WTC11 (cell line): ENCODE results near the gene CYP3A4. TPM values are rescaled to one million over a fixed set of nuclear protein-coding genes. Genes with fewer than 3 reads are reported as not detected.

Source experiments
- ATAC-seq: fragments of 200-7000 bp; cut with Tn5 transposase; 2 replicates; pipeline ENCODE4 v1.10.0; 2021; ENCODE audit warnings: mild to moderate bottlenecking, moderate library complexity
- CTCF ChIA-PET: fragments of 300-600 bp; sonication (Branson Sonifier 250); formaldehyde crosslinking; loops from one replicate; lab custom pipeline; 2021; ENCODE audit warnings: antibody characterized with exemption; lab: Charles Lee
- POLR2A ChIA-PET: fragments of 350-600 bp; sonication (Branson Sonifier 250); formaldehyde crosslinking; loops from one replicate; lab custom pipeline; 2021; ENCODE audit warnings: antibody characterized with exemption; lab: Charles Lee
- DNase-seq: peaks from one replicate; pipeline ENCODE4 v3.0.0; 2021; ENCODE audit warnings: low spot score
- H3K27ac Mint-ChIP-seq: 2 replicates; pipeline ENCODE4 v1.8.0; 2021; ENCODE audit warnings: mixed read lengths
- H3K27me3 Mint-ChIP-seq: 2 replicates; pipeline ENCODE4 v1.8.0; 2021; ENCODE audit warnings: low read depth, mild to moderate bottlenecking, moderate library complexity, mixed read lengths
- H3K36me3 Mint-ChIP-seq: 2 replicates; pipeline ENCODE4 v1.8.0; 2021; ENCODE audit warnings: mixed read lengths
- H3K4me1 Mint-ChIP-seq: 2 replicates; pipeline ENCODE4 v1.8.0; 2022; ENCODE audit warnings: mixed read lengths
- H3K4me3 Mint-ChIP-seq: 2 replicates; pipeline ENCODE4 v1.8.0; 2021; ENCODE audit warnings: mild to moderate bottlenecking, moderate library complexity, mixed read lengths
- H3K9me3 Mint-ChIP-seq: 2 replicates; pipeline ENCODE4 v1.8.0; 2021; ENCODE audit warnings: mixed read lengths
- AFF4 ChIP-seq: sonication (generic); formaldehyde crosslinking; IDR thresholded peaks from 2 replicates; pipeline ENCODE4 v1.8.1; 2023; ENCODE audit warnings: mild to moderate bottlenecking, missing genetic modification reagents, borderline replicate concordance
- GRHL2 ChIP-seq: fragments of 250-450 bp; sonication (Bioruptor Pico); IDR thresholded peaks from 2 replicates; pipeline ENCODE4 v1.8.0; 2022; ENCODE audit warnings: mild to moderate bottlenecking, moderate library complexity; ENCODE audit not compliant: insufficient replicate concordance, severe bottlenecking
- JUN ChIP-seq: sonication (generic); formaldehyde crosslinking; IDR thresholded peaks from 2 replicates; pipeline ENCODE4 v1.8.0; 2023; ENCODE audit warnings: mild to moderate bottlenecking, missing genetic modification reagents
- NFATC4 ChIP-seq: fragments of 250-450 bp; sonication (Bioruptor Pico); IDR thresholded peaks from 2 replicates; pipeline ENCODE4 v1.9.0; 2021; ENCODE audit warnings: mild to moderate bottlenecking
- NR3C1 ChIP-seq: sonication (generic); formaldehyde crosslinking; conservative IDR thresholded peaks from 2 replicates; pipeline ENCODE4 v1.8.1; 2023; ENCODE audit warnings: low read depth, mild to moderate bottlenecking, missing genetic modification reagents
- OVOL2 ChIP-seq: fragments of 250-450 bp; sonication (Bioruptor Pico); IDR thresholded peaks from 2 replicates; pipeline ENCODE4 v1.9.0; 2021; ENCODE audit warnings: mild to moderate bottlenecking, borderline replicate concordance
- PRRX2 ChIP-seq: fragments of 250-450 bp; sonication (Bioruptor Pico); IDR thresholded peaks from 2 replicates; pipeline ENCODE4 v1.8.0; 2021; ENCODE audit warnings: mild to moderate bottlenecking
- SMAD3 ChIP-seq: sonication (generic); formaldehyde crosslinking; IDR thresholded peaks from 2 replicates; pipeline ENCODE4 v1.8.0; 2022; ENCODE audit warnings: missing genetic modification reagents, mild to moderate bottlenecking, borderline replicate concordance
- SP1 ChIP-seq: sonication (generic); formaldehyde crosslinking; conservative IDR thresholded peaks from 2 replicates; pipeline ENCODE4 v1.8.1; 2022; ENCODE audit warnings: missing genetic modification reagents
- TEAD4 ChIP-seq: sonication (generic); formaldehyde crosslinking; IDR thresholded peaks from 2 replicates; pipeline ENCODE4 v1.8.0; 2022; ENCODE audit warnings: mild to moderate bottlenecking, missing genetic modification reagents
- TP53 ChIP-seq: sonication (generic); formaldehyde crosslinking; IDR thresholded peaks from 2 replicates; pipeline ENCODE4 v1.8.1; 2023; ENCODE audit warnings: mild to moderate bottlenecking, missing genetic modification reagents
- ZBTB21 ChIP-seq: sonication (generic); formaldehyde crosslinking; IDR thresholded peaks from 2 replicates; pipeline ENCODE4 v1.8.1; 2023; ENCODE audit warnings: mild to moderate bottlenecking, missing genetic modification reagents, borderline replicate concordance
- ZNF138 ChIP-seq: sonication (generic); formaldehyde crosslinking; conservative IDR thresholded peaks from 2 replicates; pipeline ENCODE4 v1.8.1; 2022; ENCODE audit warnings: mild to moderate bottlenecking, moderate library complexity, missing genetic modification reagents
- ZNF219 ChIP-seq: sonication (generic); formaldehyde crosslinking; IDR thresholded peaks from 2 replicates; pipeline ENCODE4 v1.8.0; 2023; ENCODE audit warnings: missing genetic modification reagents, mild to moderate bottlenecking, borderline replicate concordance
- ZNF263 ChIP-seq: sonication (generic); formaldehyde crosslinking; IDR thresholded peaks from 2 replicates; pipeline ENCODE4 v1.8.1; 2022; ENCODE audit warnings: low read depth, mild to moderate bottlenecking, moderate library complexity, missing genetic modification reagents
- ZNF423 ChIP-seq: fragments of 250-450 bp; sonication (Bioruptor Pico); IDR thresholded peaks from 2 replicates; pipeline ENCODE4 v2.1.2; 2022; ENCODE audit warnings: mild to moderate bottlenecking, moderate library complexity
- ZNF512 ChIP-seq: sonication (generic); formaldehyde crosslinking; IDR thresholded peaks from 2 replicates; pipeline ENCODE4 v1.8.1; 2022; ENCODE audit warnings: missing genetic modification reagents, borderline replicate concordance
- total RNA-seq: library from RNA; stranded (reverse); gene quantifications from 3 replicates; pipeline ENCODE4 v1.2.3, GENCODE V29; 2021
- TF ChIP-seq, protein P1 (sequence below): sonication (generic); formaldehyde crosslinking; IDR thresholded peaks from 2 replicates; pipeline ENCODE4 v1.8.1; 2022; ENCODE audit warnings: low read depth, missing genetic modification reagents, borderline replicate concordance
- TF ChIP-seq, protein P2 (sequence below): fragments of 250-450 bp; sonication (Bioruptor Pico); IDR thresholded peaks from 2 replicates; pipeline ENCODE4 v1.9.0; 2021; ENCODE audit warnings: mild to moderate bottlenecking

The CYP3A4 gene
- total RNA-seq, 1 experiment from 2014 or later = 0.33 TPM

DNA sequence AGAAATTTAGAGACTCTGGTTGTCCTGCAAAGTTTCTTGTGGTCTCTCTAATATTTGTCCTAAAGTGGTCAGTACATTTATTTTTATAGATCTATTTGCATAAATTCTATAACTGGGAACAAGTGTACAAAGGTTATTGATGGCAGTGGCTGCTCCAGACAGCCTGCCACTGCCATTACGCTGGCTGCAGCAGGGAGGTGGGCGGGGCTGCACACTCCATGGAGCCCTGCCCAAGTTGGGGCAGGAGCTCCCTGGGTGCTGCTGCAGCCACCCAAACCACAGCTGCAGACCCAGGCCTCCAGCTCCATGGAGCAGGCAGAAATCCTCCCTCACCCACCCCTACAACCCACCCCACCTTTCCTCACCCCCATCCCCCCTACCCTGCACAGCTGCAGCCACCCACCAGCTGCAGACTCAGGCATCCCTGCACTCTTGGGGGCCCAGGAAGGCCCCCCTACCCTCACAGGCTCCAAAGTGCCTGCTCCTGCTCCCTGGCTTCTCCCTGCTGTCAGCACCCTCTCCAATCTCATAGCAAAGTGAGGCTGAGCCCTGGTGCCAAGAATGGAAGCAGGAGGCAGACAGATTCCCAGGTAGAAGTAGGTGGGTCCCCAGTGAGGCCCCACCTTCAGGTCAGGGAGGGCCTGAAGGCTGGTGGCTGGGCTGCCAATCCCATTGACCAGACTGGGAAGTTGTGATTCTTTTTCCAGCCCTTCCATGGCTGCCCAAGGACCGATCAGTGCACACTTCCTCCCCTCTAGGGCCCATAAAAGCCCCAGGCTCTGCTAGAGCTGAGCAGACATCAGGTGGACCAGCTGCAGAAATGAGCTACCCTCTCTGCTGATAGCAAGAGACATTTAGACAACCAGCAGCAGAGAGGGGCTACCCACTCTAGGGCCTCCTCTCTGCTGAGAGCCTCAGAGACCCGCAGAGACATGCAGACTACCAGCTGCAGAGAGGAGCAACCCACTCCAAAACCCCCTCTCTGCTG is 39.0 kb upstream of the CYP3A4 start:
- DNase-seq = no peak
- H3K27me3 Mint-ChIP-seq = peaks cover 14% of the 10 kb centered on the region
- ChIA-PET CTCF (no interaction called here), POLR2A (no interaction called here)
- H3K9me3 Mint-ChIP-seq = peaks cover 9% of the 10 kb centered on the region; the same call in 1 of the 2 replicates
- no peak overlapping the region for H3K27ac Mint-ChIP-seq
- H3K4me1 Mint-ChIP-seq = no peaks in the 10 kb centered on the region
- no peak for TF ChIP-seq JUN
- no peak for TF ChIP-seq ZNF219
- no peak for TF ChIP-seq ZNF423
- TF ChIP-seq, protein P1, sequence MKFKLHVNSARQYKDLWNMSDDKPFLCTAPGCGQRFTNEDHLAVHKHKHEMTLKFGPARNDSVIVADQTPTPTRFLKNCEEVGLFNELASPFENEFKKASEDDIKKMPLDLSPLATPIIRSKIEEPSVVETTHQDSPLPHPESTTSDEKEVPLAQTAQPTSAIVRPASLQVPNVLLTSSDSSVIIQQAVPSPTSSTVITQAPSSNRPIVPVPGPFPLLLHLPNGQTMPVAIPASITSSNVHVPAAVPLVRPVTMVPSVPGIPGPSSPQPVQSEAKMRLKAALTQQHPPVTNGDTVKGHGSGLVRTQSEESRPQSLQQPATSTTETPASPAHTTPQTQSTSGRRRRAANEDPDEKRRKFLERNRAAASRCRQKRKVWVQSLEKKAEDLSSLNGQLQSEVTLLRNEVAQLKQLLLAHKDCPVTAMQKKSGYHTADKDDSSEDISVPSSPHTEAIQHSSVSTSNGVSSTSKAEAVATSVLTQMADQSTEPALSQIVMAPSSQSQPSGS (CRISPR knock-in tag) = no peak
- TF ChIP-seq, all 79 proteins: peak for 0
- Mint-ChIP-seq H3K36me3 (no peaks in the 10 kb centered on the region), H3K4me3 (no peak overlapping the region)
- ATAC-seq = no peak

DNA sequence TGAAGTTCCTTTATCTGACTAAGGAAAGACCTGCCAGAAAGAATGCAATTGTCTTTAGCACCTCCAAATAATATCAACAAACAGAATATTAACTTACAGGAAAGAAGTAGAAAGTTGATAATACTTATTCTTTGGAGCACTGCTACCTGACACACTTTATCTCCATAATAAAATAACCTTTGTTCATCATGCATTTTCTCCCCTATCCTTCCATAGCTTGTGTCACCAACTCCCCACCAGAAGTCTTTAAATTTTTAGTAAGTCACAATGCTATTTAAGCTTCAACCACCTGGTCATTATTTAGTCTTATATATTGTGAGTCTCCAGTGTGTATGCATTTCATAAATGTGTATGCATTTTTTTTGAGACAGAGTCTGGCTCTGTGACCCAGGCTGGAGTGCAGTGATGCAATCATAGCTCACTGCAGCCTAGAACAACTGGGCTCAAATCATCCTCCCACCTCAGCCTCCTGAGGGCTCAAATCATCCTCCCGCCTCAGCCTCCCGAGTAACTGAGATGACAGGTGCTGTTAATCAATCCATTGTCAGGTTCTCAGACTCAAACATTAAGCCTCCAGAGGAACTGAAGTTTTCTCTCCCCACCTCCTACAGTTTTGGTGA is 36.5 kb upstream of the CYP3A4 start:
- DNase-seq (no peak), ATAC-seq (no peak)
- CTCF ChIA-PET = no interaction called here
- no peaks in the 10 kb centered on the region for H3K36me3 Mint-ChIP-seq
- H3K9me3 Mint-ChIP-seq = peaks cover 11% of the 10 kb centered on the region
- no peak overlapping the region for H3K4me3 Mint-ChIP-seq
- H3K4me1 Mint-ChIP-seq = no peaks in the 10 kb centered on the region
- no peak overlapping the region for H3K27ac Mint-ChIP-seq
- H3K27me3 Mint-ChIP-seq = peaks cover 10% of the 10 kb centered on the region
- POLR2A ChIA-PET = interaction anchor here (0.5 kb wide), 1 partner anchor 423 kb away, joined by 3 read pairs; no protein-coding TSS in a partner anchor
- no peak for TF ChIP-seq TEAD4 (CRISPR knock-in tag)
- no peak for TF ChIP-seq ZNF138 (CRISPR knock-in tag)
- TF ChIP-seq ZNF512 (CRISPR knock-in tag) = no peak
- no peak for TF ChIP-seq SP1 (CRISPR knock-in tag)

- Mint-ChIP-seq H3K4me1 (peaks cover 6% of the 10 kb centered on the region), H3K27ac (no peak overlapping the region), H3K36me3 (peaks cover 20% of the 10 kb centered on the region), H3K4me3 (peak overlapping the region; percentile 21; the same call in 1 of the 2 replicates), H3K9me3 (peaks cover 38% of the 10 kb centered on the region), H3K27me3 (peaks cover 5% of the 10 kb centered on the region; the same call in 1 of the 2 replicates)
- ATAC-seq (no peak), DNase-seq (no peak)
- TF ChIP-seq AFF4 (CRISPR knock-in tag) (no peak), TP53 (CRISPR knock-in tag) (no peak), NR3C1 (no peak), SMAD3 (CRISPR knock-in tag) (no peak), OVOL2 (CRISPR knock-in tag) (no peak), ZBTB21 (no peak), GRHL2 (CRISPR knock-in tag) (no peak), ZNF263 (CRISPR knock-in tag) (no peak), NFATC4 (CRISPR knock-in tag) (no peak), PRRX2 (CRISPR knock-in tag) (no peak)
- TF ChIP-seq, protein P2, sequence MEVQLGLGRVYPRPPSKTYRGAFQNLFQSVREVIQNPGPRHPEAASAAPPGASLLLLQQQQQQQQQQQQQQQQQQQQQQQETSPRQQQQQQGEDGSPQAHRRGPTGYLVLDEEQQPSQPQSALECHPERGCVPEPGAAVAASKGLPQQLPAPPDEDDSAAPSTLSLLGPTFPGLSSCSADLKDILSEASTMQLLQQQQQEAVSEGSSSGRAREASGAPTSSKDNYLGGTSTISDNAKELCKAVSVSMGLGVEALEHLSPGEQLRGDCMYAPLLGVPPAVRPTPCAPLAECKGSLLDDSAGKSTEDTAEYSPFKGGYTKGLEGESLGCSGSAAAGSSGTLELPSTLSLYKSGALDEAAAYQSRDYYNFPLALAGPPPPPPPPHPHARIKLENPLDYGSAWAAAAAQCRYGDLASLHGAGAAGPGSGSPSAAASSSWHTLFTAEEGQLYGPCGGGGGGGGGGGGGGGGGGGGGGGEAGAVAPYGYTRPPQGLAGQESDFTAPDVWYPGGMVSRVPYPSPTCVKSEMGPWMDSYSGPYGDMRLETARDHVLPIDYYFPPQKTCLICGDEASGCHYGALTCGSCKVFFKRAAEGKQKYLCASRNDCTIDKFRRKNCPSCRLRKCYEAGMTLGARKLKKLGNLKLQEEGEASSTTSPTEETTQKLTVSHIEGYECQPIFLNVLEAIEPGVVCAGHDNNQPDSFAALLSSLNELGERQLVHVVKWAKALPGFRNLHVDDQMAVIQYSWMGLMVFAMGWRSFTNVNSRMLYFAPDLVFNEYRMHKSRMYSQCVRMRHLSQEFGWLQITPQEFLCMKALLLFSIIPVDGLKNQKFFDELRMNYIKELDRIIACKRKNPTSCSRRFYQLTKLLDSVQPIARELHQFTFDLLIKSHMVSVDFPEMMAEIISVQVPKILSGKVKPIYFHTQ (CRISPR knock-in tag) = no peak
- POLR2A ChIA-PET = interaction anchor here (0.6 kb wide), 1 partner anchor 264 kb away, joined by 10 read pairs; no protein-coding TSS in a partner anchor
- CTCF ChIA-PET = no interaction called here
Measured at GRCh38 chr7:99808766-99809165, 24.8 kb upstream of the CYP3A4 start.
